ENCODE measurements around the gene CDX1.

CDX1 gene

GRCh38 chr5:150137997-150138396 lies 28.6 kb upstream of the CDX1 start:
- H3K4me1 Mint-ChIP-seq (ENCODE audit: low read depth): no peaks in the 10 kb centered on the region
- no peaks in the 10 kb centered on the region for H3K36me3 Mint-ChIP-seq (ENCODE audit: low read depth)
- H3K27ac Mint-ChIP-seq: no peak overlapping the region
- H3K4me3 Mint-ChIP-seq: no peak overlapping the region
- no peaks in the 10 kb centered on the region for H3K27me3 Mint-ChIP-seq
- H3K9me3 Mint-ChIP-seq: no peaks in the 10 kb centered on the region

- Mint-ChIP-seq H3K4me3 (no peak overlapping the region), H3K4me1 (ENCODE audit: low read depth) (no peaks in the 10 kb centered on the region), H3K27ac (no peak overlapping the region), H3K27me3 (no peaks in the 10 kb centered on the region), H3K9me3 (no peaks in the 10 kb centered on the region), H3K36me3 (ENCODE audit: low read depth) (no peaks in the 10 kb centered on the region)
These were observed 27.9 kb upstream of the CDX1 start for GRCh38 chr5:150138551-150139265.

- H3K27ac Mint-ChIP-seq: no peak overlapping the region
- H3K36me3 Mint-ChIP-seq (ENCODE audit: low read depth): no peaks in the 10 kb centered on the region
- no peaks in the 10 kb centered on the region for H3K9me3 Mint-ChIP-seq
- no peaks in the 10 kb centered on the region for H3K4me1 Mint-ChIP-seq (ENCODE audit: low read depth)
- H3K27me3 Mint-ChIP-seq: no peaks in the 10 kb centered on the region
- H3K4me3 Mint-ChIP-seq: no peak overlapping the region
These were observed 27.2 kb upstream of the CDX1 start for GRCh38 chr5:150139334-150139733.

- no peaks in the 10 kb centered on the region for H3K36me3 Mint-ChIP-seq (ENCODE audit: low read depth)
- H3K27me3 Mint-ChIP-seq: no peaks in the 10 kb centered on the region
- H3K4me3 Mint-ChIP-seq: no peak overlapping the region
- H3K4me1 Mint-ChIP-seq (ENCODE audit: low read depth): no peaks in the 10 kb centered on the region
- no peak overlapping the region for H3K27ac Mint-ChIP-seq
- no peaks in the 10 kb centered on the region for H3K9me3 Mint-ChIP-seq
These were observed 25.7 kb upstream of the CDX1 start for GRCh38 chr5:150140830-150141229.

GRCh38 chr5:150141544-150142184 lies 24.9 kb upstream of the CDX1 start:
- no peaks in the 10 kb centered on the region for H3K4me1 Mint-ChIP-seq (ENCODE audit: low read depth)
- H3K27me3 Mint-ChIP-seq: no peaks in the 10 kb centered on the region
- H3K4me3 Mint-ChIP-seq: no peak overlapping the region
- H3K9me3 Mint-ChIP-seq: no peaks in the 10 kb centered on the region
- H3K36me3 Mint-ChIP-seq (ENCODE audit: low read depth): no peaks in the 10 kb centered on the region
- no peak overlapping the region for H3K27ac Mint-ChIP-seq

- Mint-ChIP-seq H3K4me3 (no peak overlapping the region), H3K4me1 (ENCODE audit: low read depth) (no peaks in the 10 kb centered on the region), H3K9me3 (no peaks in the 10 kb centered on the region), H3K36me3 (ENCODE audit: low read depth) (no peaks in the 10 kb centered on the region), H3K27me3 (no peaks in the 10 kb centered on the region), H3K27ac (no peak overlapping the region)
These were observed 24.2 kb upstream of the CDX1 start for GRCh38 chr5:150142185-150142958.

- no peak overlapping the region for H3K4me3 Mint-ChIP-seq
- H3K36me3 Mint-ChIP-seq (ENCODE audit: low read depth): no peaks in the 10 kb centered on the region
- H3K27ac Mint-ChIP-seq: no peak overlapping the region
- no peaks in the 10 kb centered on the region for H3K27me3 Mint-ChIP-seq
- H3K9me3 Mint-ChIP-seq: no peaks in the 10 kb centered on the region
- H3K4me1 Mint-ChIP-seq (ENCODE audit: low read depth): no peaks in the 10 kb centered on the region
These were observed 23.6 kb upstream of the CDX1 start for GRCh38 chr5:150142959-150143349.

GRCh38 chr5:150143350-150144245 lies 23.0 kb upstream of the CDX1 start:
- Mint-ChIP-seq H3K9me3 (no peaks in the 10 kb centered on the region), H3K36me3 (ENCODE audit: low read depth) (no peaks in the 10 kb centered on the region), H3K4me3 (no peak overlapping the region), H3K27ac (no peak overlapping the region), H3K4me1 (ENCODE audit: low read depth) (no peaks in the 10 kb centered on the region), H3K27me3 (no peaks in the 10 kb centered on the region)

GRCh38 chr5:150144246-150144801 lies 22.3 kb upstream of the CDX1 start:
- Mint-ChIP-seq H3K36me3 (ENCODE audit: low read depth) (no peaks in the 10 kb centered on the region), H3K27me3 (no peaks in the 10 kb centered on the region), H3K27ac (no peak overlapping the region), H3K4me1 (ENCODE audit: low read depth) (no peaks in the 10 kb centered on the region), H3K4me3 (no peak overlapping the region), H3K9me3 (no peaks in the 10 kb centered on the region)

GRCh38 chr5:150144879-150145278 lies 21.7 kb upstream of the CDX1 start:
- no peak overlapping the region for H3K27ac Mint-ChIP-seq
- H3K4me1 Mint-ChIP-seq (ENCODE audit: low read depth): no peaks in the 10 kb centered on the region
- H3K36me3 Mint-ChIP-seq (ENCODE audit: low read depth): no peaks in the 10 kb centered on the region
- no peaks in the 10 kb centered on the region for H3K9me3 Mint-ChIP-seq
- no peak overlapping the region for H3K4me3 Mint-ChIP-seq
- no peaks in the 10 kb centered on the region for H3K27me3 Mint-ChIP-seq

- H3K4me1 Mint-ChIP-seq (ENCODE audit: low read depth): no peaks in the 10 kb centered on the region
- no peak overlapping the region for H3K4me3 Mint-ChIP-seq
- no peak overlapping the region for H3K27ac Mint-ChIP-seq
These were observed 20.3 kb upstream of the CDX1 start for GRCh38 chr5:150146235-150146634.

GRCh38 chr5:150146862-150147601 lies 19.5 kb upstream of the CDX1 start:
- H3K9me3 Mint-ChIP-seq: no peaks in the 10 kb centered on the region
- no peak overlapping the region for H3K27ac Mint-ChIP-seq
- H3K4me3 Mint-ChIP-seq: no peak overlapping the region
- H3K27me3 Mint-ChIP-seq: no peaks in the 10 kb centered on the region
- H3K4me1 Mint-ChIP-seq (ENCODE audit: low read depth): no peaks in the 10 kb centered on the region
- no peaks in the 10 kb centered on the region for H3K36me3 Mint-ChIP-seq (ENCODE audit: low read depth)

More at GRCh38 chr5:150146235-150146634, 20.3 kb upstream of the CDX1 start:
- Mint-ChIP-seq H3K36me3 (ENCODE audit: low read depth) (no peaks in the 10 kb centered on the region), H3K27me3 (no peaks in the 10 kb centered on the region), H3K9me3 (no peaks in the 10 kb centered on the region)

GRCh38 chr5:150147670-150148069 lies 18.9 kb upstream of the CDX1 start:
- Mint-ChIP-seq H3K9me3 (no peaks in the 10 kb centered on the region), H3K27ac (no peak overlapping the region), H3K27me3 (no peaks in the 10 kb centered on the region), H3K4me1 (ENCODE audit: low read depth) (no peaks in the 10 kb centered on the region), H3K36me3 (ENCODE audit: low read depth) (no peaks in the 10 kb centered on the region), H3K4me3 (no peak overlapping the region)

All from stimulated activated naive CD8-positive, alpha-beta T cell treated with anti-CD3 and anti-CD28 coated beads, Interleukin-15, Interleukin-2, amounts not matched to agents 100 ng/mL and 50 ng/mL, for 24 hours (primary cell).